GM18858 (cell line): Measurements from ENCODE around the gene ZNF264.
"Not testable (repeated sequence)": the region's sequence is repeated elsewhere in the genome, so short reads cannot be mapped to it uniquely, and the experiment has no call there.

Experiments
- ATAC-seq: cut with Tn5 transposase; IDR thresholded peaks from one replicate; pipeline ENCODE4 v1.9.1; 2021; ENCODE audit not compliant: unreplicated experiment

The ZNF264 gene

GRCh38 chr19:57244513-57244912 is 53.2 kb downstream of the ZNF264 start:
- no peak for ATAC-seq

- ATAC-seq = no peak
Measured at GRCh38 chr19:57245066-57245465, 53.8 kb downstream of the ZNF264 start.

- no peak for ATAC-seq
Measured at GRCh38 chr19:57245959-57246358, 54.7 kb downstream of the ZNF264 start.

GRCh38 chr19:57248646-57249045 is 57.3 kb downstream of the ZNF264 start:
- no peak for ATAC-seq

GRCh38 chr19:57249329-57249728 is 58.0 kb downstream of the ZNF264 start:
- no peak for ATAC-seq

GRCh38 chr19:57253767-57254166 is 62.5 kb downstream of the ZNF264 start:
- ATAC-seq = not testable (repeated sequence)

- ATAC-seq = no peak
Measured at GRCh38 chr19:57262044-57262443, 70.7 kb downstream of the ZNF264 start.

GRCh38 chr19:57263244-57263741 is 72.0 kb downstream of the ZNF264 start:
- ATAC-seq = no peak

GRCh38 chr19:57267291-57267690 is 76.0 kb downstream of the ZNF264 start:
- no peak for ATAC-seq

- ATAC-seq = no peak
Measured at GRCh38 chr19:57269515-57270250, 78.4 kb downstream of the ZNF264 start.

GRCh38 chr19:57271280-57271679 is 80.0 kb downstream of the ZNF264 start:
- ATAC-seq = no peak
